Heart right ventricle (tissue), 16 donors: ENCODE results near the gene SEZ6. TPM values are rescaled to one million over a fixed set of nuclear protein-coding genes. Genes with fewer than 3 reads are reported as not detected.

Experiments
- ATAC-seq, 8 donors: fragments of 200-7000 bp; cut with Tn5 transposase; one replicate each; pipeline ENCODE4 v1.9.1; 2020; ENCODE audit warnings: mild to moderate bottlenecking in 8 of 8, moderate library complexity in 8 of 8, moderate number of reproducible peaks in 1 of 8
- DNase-seq, 2 donors: peaks; one replicate each; pipeline ENCODE4 v3.0.0-alpha.2; 2020
- H3K27ac ChIP-seq, 10 donors: fragments of 200-600 bp; sonication (generic) in 2 of 10; one replicate each; pipeline versions ENCODE4 v1.5.0 to v1.8.0; 2020 to 2022; ENCODE audit warnings: mild to moderate bottlenecking in 3 of 10
- H3K27me3 ChIP-seq, 7 donors: fragments of 200-600 bp; one replicate each; pipeline ENCODE4 v1.8.0; 2021 to 2022; ENCODE audit warnings: mild to moderate bottlenecking in 2 of 7
- H3K36me3 ChIP-seq, 9 donors: fragments of 200-600 bp; sonication (generic) in 1 of 9; one replicate each; pipeline versions ENCODE4 v1.5.0 to v1.8.0; 2020 to 2022; ENCODE audit warnings: mild to moderate bottlenecking in 2 of 9
- H3K4me1 ChIP-seq, 9 donors: fragments of 200-600 bp; sonication (generic) in 1 of 9; one replicate each; pipeline versions ENCODE4 v1.5.0 to v1.8.0; 2020 to 2022; ENCODE audit warnings: mild to moderate bottlenecking in 4 of 9
- H3K4me3 ChIP-seq, 10 donors: fragments of 200-600 bp; sonication (generic) in 2 of 10; one replicate each; pipeline versions ENCODE4 v1.5.0 to v1.8.0; 2020 to 2022; ENCODE audit warnings: mild to moderate bottlenecking in 7 of 10, moderate library complexity in 2 of 10
- H3K9me3 ChIP-seq, 11 donors: fragments of 200-600 bp in 10 of 11; sonication (generic) in 2 of 11; one replicate each; pipeline versions ENCODE4 v1.5.0 to v1.8.0; 2013 to 2022; ENCODE audit warnings: mild to moderate bottlenecking in 2 of 11, control low read depth in 1 of 11, moderate library complexity in 1 of 11
- CTCF ChIP-seq, 9 donors: fragments of 200-600 bp; sonication (generic) in 2 of 9; IDR thresholded peaks; one replicate each; pipeline versions ENCODE4 v1.5.0 to v1.8.0; 2021 to 2022; ENCODE audit warnings: antibody characterized with exemption in 9 of 9, mild to moderate bottlenecking in 5 of 9, moderate library complexity in 1 of 9
- WGBS, 2 donors: extraction: QIAGEN DNeasy Blood & Tissue Kit; methylation state at CpG; one replicate each; pipeline ENCODE4 v1.1.7; 2013; ENCODE audit warnings: inconsistent platforms in 1 of 2; 5-methylcytosine and 5-hydroxymethylcytosine counted together
- intact Hi-C, 10 donors: fragments of 100-400 bp; cut with DNase I; formaldehyde crosslinking; loops; one replicate each; pipeline versions ENCODE4 v1.11.1 to v1.14.2; 2022
- polyA plus RNA-seq, 2 donors: library from polyadenylated mRNA; stranded (reverse); fragments of 200-250 nt; gene quantifications; one replicate each; pipeline ENCODE4 v1.2.3, GENCODE V29; 2013
- total RNA-seq, 10 donors: library from RNA; stranded (reverse); fragmentation: NEBNext Ultra II Directional in 3 of 10; extraction: Animal tissue kit (Norgen Biotek cat#: 25700) in 3 of 10; gene quantifications; one replicate each; pipeline versions ENCODE4 v1.2.1 to v1.2.4, GENCODE V29; 2021 to 2023
- donor health status: Arrhythmogenic right ventricular cardiomyopathy.
- donor health status: ischemic (EF 13 %, LVEDD 7.1; RV severe dilation, severe dysfunction).
- donor health status: healthy with polysubstance abuse.
- donor health status: DM: no; HTN: yes; CAD: no.
- donor health status: DM: no; HTN: no; CAD: no.
- donor health status: ischemic (EF 25% LVEDD 6.9; RV normal size, moderate dysfunction).
- donor health status: ischemic (EF 25% LVEDD 5.7; RV mildly dilated, moderate dysfunction).
- donor health status: healthy.
- donor health status: DM: yes; HTN: yes; CAD: no.
- donor health status: Ischemic cardiomyopathy.
- donor health status: ischemic (EF 35%, LVEDD 5.7; RV mildly dilated, moderate dysfunction).
- donor health status: nonischemic (EF 11% LVEDD 7.7; RV severe dilation, severe dysfunction).
- donor health status: DM: yes; HTN: yes; CAD: no.
- donor health status: PGD.
- donor health status: ischemic (EF 29% LVEDD 5.4; RV normal size, mild dysfunction).
- donor health status: nonischemic (EF 23%, LVEDD 6.1; RV moderate dilation, normal function).

SEZ6 gene
- total and polyA plus RNA-seq, 12 donors = not detected

- H3K4me3 ChIP-seq = no peak overlapping the region
These were observed 12.0 kb downstream of the SEZ6 start for GRCh38 chr17:28993645-28994426.

GRCh38 chr17:28992625-28993600 is 12.9 kb downstream of the SEZ6 start:
- Histone ChIP-seq H3K4me3 (no peak overlapping the region), H3K9me3 (no peaks in the 10 kb centered on the region), H3K27ac (no peak overlapping the region), H3K27me3 (no peaks in the 10 kb centered on the region), H3K36me3 (no peaks in the 10 kb centered on the region), H3K4me1 (peaks cover 0 to 6% (median 0%) of the 10 kb centered on the region in 9 donors)
- no peak for DNase-seq
- ATAC-seq = no peak
- intact Hi-C loops = loop anchor here in 1 of 10 donors (2.0 kb wide), 1 partner anchor 20 kb away; no protein-coding TSS in a partner anchor
- no peak for TF ChIP-seq CTCF (IDR thresholded peaks at IDR 0.05)
- WGBS, 2 donors = 74 to 82% methylated on average over 11 of the region's 11 CpGs

More at GRCh38 chr17:28993645-28994426, 12.0 kb downstream of the SEZ6 start:
- no peak for TF ChIP-seq CTCF (IDR thresholded peaks at IDR 0.05)
- Histone ChIP-seq H3K27ac (no peak overlapping the region), H3K9me3 (no peaks in the 10 kb centered on the region), H3K36me3 (no peaks in the 10 kb centered on the region), H3K27me3 (no peaks in the 10 kb centered on the region), H3K4me1 (peaks cover 0 to 6% (median 0%) of the 10 kb centered on the region in 9 donors)
- 90 to 92% methylated on average over 13 of the region's 13 CpGs for WGBS, 2 donors
- intact Hi-C loops = loop anchor here in 1 of 10 donors (2.0 kb wide), 1 partner anchor 19 kb away; no protein-coding TSS in a partner anchor
- no peak for ATAC-seq
- no peak for DNase-seq

GRCh38 chr17:28992185-28992584 is 13.6 kb downstream of the SEZ6 start:
- TF ChIP-seq CTCF (IDR thresholded peaks at IDR 0.05) = no peak
- peaks cover 0 to 1% (median 0%) of the 10 kb centered on the region in 7 donors for H3K27me3 ChIP-seq
- no peaks in the 10 kb centered on the region for H3K36me3 ChIP-seq
- peaks cover 0 to 6% (median 0%) of the 10 kb centered on the region in 9 donors for H3K4me1 ChIP-seq
- no peaks in the 10 kb centered on the region for H3K9me3 ChIP-seq
- intact Hi-C loops = loop anchor here in 1 of 10 donors (2.0 kb wide), 1 partner anchor 21 kb away; no protein-coding TSS in a partner anchor
- ATAC-seq (no peak), DNase-seq (no peak)
- WGBS, 2 donors = 74% methylated on average over 7 of the region's 7 CpGs
- H3K27ac ChIP-seq = no peak overlapping the region
- H3K4me3 ChIP-seq = no peak overlapping the region

GRCh38 chr17:28991779-28992178 is 14.1 kb downstream of the SEZ6 start:
- H3K4me1 ChIP-seq = peaks cover 0 to 6% (median 0%) of the 10 kb centered on the region in 9 donors
- 74 to 77% methylated on average over 8 of the region's 8 CpGs for WGBS, 2 donors
- H3K27me3 ChIP-seq = peaks cover 0 to 5% (median 0%) of the 10 kb centered on the region in 7 donors
- H3K36me3 ChIP-seq = no peaks in the 10 kb centered on the region
- TF ChIP-seq CTCF (IDR thresholded peaks at IDR 0.05) = no peak
- H3K4me3 ChIP-seq = no peak overlapping the region
- H3K9me3 ChIP-seq = no peaks in the 10 kb centered on the region
- DNase-seq = no peak
- intact Hi-C loops = loop anchor here in 1 of 10 donors (2.0 kb wide), 1 partner anchor 21 kb away; no protein-coding TSS in a partner anchor
- no peak for ATAC-seq
- H3K27ac ChIP-seq = no peak overlapping the region
